ENCODE measurements around the gene ITFG2.

The ITFG2 gene

GRCh38 chr12:2795291-2796186 is 16.9 kb upstream of the ITFG2 start:
- peak; percentile 59 for DNase-seq (ENCODE audit: low read depth)

- DNase-seq (ENCODE audit: low read depth), result no peak
These were observed 16.2 kb upstream of the ITFG2 start for GRCh38 chr12:2796187-2796666.

- no peak for DNase-seq (ENCODE audit: low read depth)
These were observed 14.6 kb upstream of the ITFG2 start for GRCh38 chr12:2797721-2798418.

- DNase-seq (ENCODE audit: low read depth), result no peak
These were observed 12.4 kb upstream of the ITFG2 start for GRCh38 chr12:2800046-2800570.

GRCh38 chr12:2801044-2801783 is 11.3 kb upstream of the ITFG2 start:
- no peak for DNase-seq (ENCODE audit: low read depth)

GRCh38 chr12:2803635-2804392 is 8.7 kb upstream of the ITFG2 start:
- no peak for DNase-seq (ENCODE audit: low read depth)

GRCh38 chr12:2804393-2805142 is 7.9 kb upstream of the ITFG2 start:
- no peak for DNase-seq (ENCODE audit: low read depth)

- DNase-seq (ENCODE audit: low read depth), result no peak
These were observed 7.3 kb upstream of the ITFG2 start for GRCh38 chr12:2805143-2805520.

- DNase-seq (ENCODE audit: low read depth), result no peak
These were observed 5.8 kb upstream of the ITFG2 start for GRCh38 chr12:2806700-2807099.

GRCh38 chr12:2811801-2812200 is 667 bp upstream of the ITFG2 start:
- DNase-seq (ENCODE audit: low read depth), result no peak

GRCh38 chr12:2813214-2814185 is 1.0 kb downstream of the ITFG2 start:
- no peak for DNase-seq (ENCODE audit: low read depth)

GRCh38 chr12:2819810-2820209 is 7.3 kb downstream of the ITFG2 start:
- DNase-seq (ENCODE audit: low read depth), result no peak

GRCh38 chr12:2820432-2820831 is 8.0 kb downstream of the ITFG2 start:
- DNase-seq (ENCODE audit: low read depth), result no peak

GRCh38 chr12:2823483-2823882 is 11.0 kb downstream of the ITFG2 start:
- no peak for DNase-seq (ENCODE audit: low read depth)

GRCh38 chr12:2824541-2824940 is 12.1 kb downstream of the ITFG2 start:
- no peak for DNase-seq (ENCODE audit: low read depth)

GRCh38 chr12:2825132-2825531 is 12.7 kb downstream of the ITFG2 start:
- no peak for DNase-seq (ENCODE audit: low read depth)

- no peak for DNase-seq (ENCODE audit: low read depth)
These were observed 13.6 kb downstream of the ITFG2 start for GRCh38 chr12:2826036-2826435.

GRCh38 chr12:2826721-2827515 is 14.4 kb downstream of the ITFG2 start:
- DNase-seq (ENCODE audit: low read depth), result no peak

GRCh38 chr12:2829275-2829674 is 16.8 kb downstream of the ITFG2 start:
- no peak for DNase-seq (ENCODE audit: low read depth)
